ENCODE measurements around the gene PYY. TPM values are rescaled to one million over a fixed set of nuclear protein-coding genes. Genes with fewer than 3 reads are reported as not detected.

Gene PYY
- total and polyA plus RNA-seq, 7 donors, result 3.2 to 185 (median 47.8) TPM; not detected in 3

DNA sequence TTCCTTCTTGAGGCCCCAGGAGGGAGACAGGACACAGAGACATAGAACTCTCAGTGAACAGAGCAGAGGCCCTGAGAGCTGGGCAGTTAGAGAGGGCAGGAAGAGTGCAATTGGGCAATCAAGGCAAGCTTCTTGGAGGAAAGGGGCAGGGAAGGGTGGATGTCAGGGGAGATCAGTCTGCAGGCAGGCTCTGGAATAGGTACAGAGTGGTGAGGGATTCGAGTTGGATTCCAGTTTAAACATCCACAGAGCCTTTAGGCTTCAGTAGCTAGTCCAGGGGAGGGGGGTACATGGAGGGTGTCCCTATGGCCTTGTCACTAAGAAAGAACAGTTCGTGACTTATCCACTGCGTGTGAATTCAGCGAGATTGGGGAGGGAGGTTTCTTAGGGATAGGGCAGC, 2.0 kb downstream of the PYY start:
- Histone ChIP-seq H3K27ac (no peak overlapping the region), H3K36me3 (no peaks in the 10 kb centered on the region), H3K4me3 (no peak overlapping the region), H3K27me3 (peaks cover 25 to 80% (median 55%) of the 10 kb centered on the region in 3 donors), H3K9me3 (no peaks in the 10 kb centered on the region), H3K4me1 (peaks cover 0 to 13% (median 10%) of the 10 kb centered on the region in 4 donors)
- intact Hi-C loops (cut with DNase I), result no loop called here
- no peak for DNase-seq
- TF ChIP-seq EP300 (IDR thresholded peaks at IDR 0.05), result no peak
- TF ChIP-seq POLR2A (IDR thresholded peaks at IDR 0.05), result no peak
- no peak for TF ChIP-seq POLR2AphosphoS5 (IDR thresholded peaks at IDR 0.05)
- TF ChIP-seq, protein P1, sequence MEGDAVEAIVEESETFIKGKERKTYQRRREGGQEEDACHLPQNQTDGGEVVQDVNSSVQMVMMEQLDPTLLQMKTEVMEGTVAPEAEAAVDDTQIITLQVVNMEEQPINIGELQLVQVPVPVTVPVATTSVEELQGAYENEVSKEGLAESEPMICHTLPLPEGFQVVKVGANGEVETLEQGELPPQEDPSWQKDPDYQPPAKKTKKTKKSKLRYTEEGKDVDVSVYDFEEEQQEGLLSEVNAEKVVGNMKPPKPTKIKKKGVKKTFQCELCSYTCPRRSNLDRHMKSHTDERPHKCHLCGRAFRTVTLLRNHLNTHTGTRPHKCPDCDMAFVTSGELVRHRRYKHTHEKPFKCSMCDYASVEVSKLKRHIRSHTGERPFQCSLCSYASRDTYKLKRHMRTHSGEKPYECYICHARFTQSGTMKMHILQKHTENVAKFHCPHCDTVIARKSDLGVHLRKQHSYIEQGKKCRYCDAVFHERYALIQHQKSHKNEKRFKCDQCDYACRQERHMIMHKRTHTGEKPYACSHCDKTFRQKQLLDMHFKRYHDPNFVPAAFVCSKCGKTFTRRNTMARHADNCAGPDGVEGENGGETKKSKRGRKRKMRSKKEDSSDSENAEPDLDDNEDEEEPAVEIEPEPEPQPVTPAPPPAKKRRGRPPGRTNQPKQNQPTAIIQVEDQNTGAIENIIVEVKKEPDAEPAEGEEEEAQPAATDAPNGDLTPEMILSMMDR (IDR thresholded peaks at IDR 0.05), result no peak
- WGBS, 2 donors, result 66 to 75% methylated on average over 4 of the region's 4 CpGs

- Histone ChIP-seq H3K36me3 (no peaks in the 10 kb centered on the region), H3K9me3 (no peaks in the 10 kb centered on the region), H3K27me3 (peaks cover 25 to 82% (median 55%) of the 10 kb centered on the region in 3 donors), H3K4me3 (no peak overlapping the region), H3K4me1 (peaks cover 0 to 13% (median 10%) of the 10 kb centered on the region in 4 donors), H3K27ac (no peak overlapping the region)
- intact Hi-C loops (cut with DNase I), result no loop called here
- WGBS, 2 donors, result 92 to 95% methylated on average over 2 of the region's 2 CpGs
- TF ChIP-seq, protein P1 (IDR thresholded peaks at IDR 0.05), result no peak
- TF ChIP-seq EP300 (IDR thresholded peaks at IDR 0.05) (no peak), POLR2A (IDR thresholded peaks at IDR 0.05) (no peak), POLR2AphosphoS5 (IDR thresholded peaks at IDR 0.05) (no peak)
- DNase-seq, result no peak
Measured at GRCh38 chr17:43950554-43950953, 3.2 kb downstream of the PYY start.

- no peaks in the 10 kb centered on the region for H3K36me3 ChIP-seq
- intact Hi-C loops (cut with DNase I), result loop anchor here (10.0 kb wide), 1 partner anchor 215 kb away; no protein-coding TSS in a partner anchor
- no peaks in the 10 kb centered on the region for H3K9me3 ChIP-seq
- TF ChIP-seq POLR2A (IDR thresholded peaks at IDR 0.05), result no peak
- no peak for TF ChIP-seq POLR2AphosphoS5 (IDR thresholded peaks at IDR 0.05)
- TF ChIP-seq, protein P1 (IDR thresholded peaks at IDR 0.05), result no peak
- no peak for TF ChIP-seq EP300 (IDR thresholded peaks at IDR 0.05)
- H3K27me3 ChIP-seq, result peaks cover 25 to 79% (median 51%) of the 10 kb centered on the region in 3 donors
- H3K4me1 ChIP-seq, result peaks cover 0 to 13% (median 10%) of the 10 kb centered on the region in 4 donors
- no peak overlapping the region for H3K27ac ChIP-seq
- DNase-seq, result no peak
- WGBS, 2 donors, result 57 to 66% methylated on average over 4 of the region's 4 CpGs
- no peak overlapping the region for H3K4me3 ChIP-seq
Measured at GRCh38 chr17:43949781-43950180, 4.0 kb downstream of the PYY start.

DNA sequence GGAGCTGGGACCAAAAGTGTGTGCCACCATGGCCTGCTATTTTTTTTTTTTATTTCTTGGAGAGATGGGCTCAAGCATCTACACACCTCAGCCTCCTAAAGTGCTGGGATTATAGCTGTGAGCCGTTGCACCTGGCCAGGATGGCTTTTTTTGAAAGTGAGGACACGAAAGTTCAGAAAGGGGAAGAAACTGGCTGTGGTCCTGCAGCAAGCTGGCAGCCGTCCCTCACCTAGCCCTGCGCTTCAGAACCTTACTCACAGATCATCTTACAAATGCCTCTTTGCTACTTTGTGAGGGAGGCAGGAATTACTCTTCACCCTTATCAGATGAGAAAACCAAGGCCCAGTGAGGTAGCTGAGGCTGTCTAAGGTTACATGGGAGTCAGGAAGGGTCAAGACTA, 7.0 kb downstream of the PYY start:
- Histone ChIP-seq H3K27me3 (peaks cover 7 to 49% (median 21%) of the 10 kb centered on the region in 3 donors), H3K27ac (no peak overlapping the region), H3K4me1 (no peaks in the 10 kb centered on the region), H3K9me3 (no peaks in the 10 kb centered on the region), H3K36me3 (no peaks in the 10 kb centered on the region), H3K4me3 (no peak overlapping the region)
- no peak for DNase-seq
- TF ChIP-seq POLR2AphosphoS5 (IDR thresholded peaks at IDR 0.05), result no peak
- TF ChIP-seq, protein P1 (IDR thresholded peaks at IDR 0.05), result no peak
- TF ChIP-seq EP300 (IDR thresholded peaks at IDR 0.05), result no peak
- no peak for TF ChIP-seq POLR2A (IDR thresholded peaks at IDR 0.05)
- 44 to 72% methylated on average over 4 of the region's 4 CpGs for WGBS, 2 donors
- intact Hi-C loops (cut with DNase I), result loop anchor here (10.0 kb wide), 1 partner anchor 218 kb away; no protein-coding TSS in a partner anchor
